Esophagus squamous epithelium (tissue), 5 donors: ENCODE results near the gene MARCHF10. TPM values are rescaled to one million over a fixed set of nuclear protein-coding genes. Genes with fewer than 3 reads are reported as not detected.

Experiments used
- DNase-seq: peaks from one replicate; lab custom pipeline; 2025; lab: John Stamatoyannopoulos, UW
- H3K27ac ChIP-seq, 4 donors: fragments of 200-600 bp; sonication (generic); one replicate each; pipeline ENCODE4 v1.5.1; 2016 to 2019; ENCODE audit warnings: mild to moderate bottlenecking in 1 of 4
- H3K27me3 ChIP-seq, 4 donors: fragments of 200-600 bp; sonication (generic); 1 replicate in 3 of 4; 2 replicates in 1 of 4; pipeline versions ENCODE4 v1.5.1 to v1.6.0; 2017 to 2021; ENCODE audit warnings: antibody characterized with exemption in 1 of 4
- H3K36me3 ChIP-seq, 3 donors: fragments of 200-600 bp; sonication (generic); one replicate each; pipeline ENCODE4 v1.5.1; 2016 to 2019
- H3K4me1 ChIP-seq, 3 donors: fragments of 200-600 bp; sonication (generic); one replicate each; pipeline ENCODE4 v1.5.1; 2017 to 2019
- H3K4me3 ChIP-seq, 4 donors: fragments of 200-600 bp; sonication (generic); 1 replicate in 3 of 4; 2 replicates in 1 of 4; pipeline ENCODE4 v1.5.1; 2016 to 2019; ENCODE audit warnings: mild to moderate bottlenecking in 2 of 4, moderate library complexity in 1 of 4
- H3K9me3 ChIP-seq, 3 donors: fragments of 200-600 bp; sonication (generic); one replicate each; pipeline ENCODE4 v1.5.1; 2016 to 2019
- POLR2A ChIP-seq, 4 donors: fragments of 450-650 bp; IDR thresholded peaks; one replicate each; pipeline ENCODE4 v1.6.1; 2017; ENCODE audit warnings: antibody characterized with exemption in 4 of 4, mild to moderate bottlenecking in 4 of 4, moderate library complexity in 3 of 4
- WGBS, 2 donors: methylation state at CpG; one replicate each; pipeline ENCODE4 v1.1.5; 2018; 5-methylcytosine and 5-hydroxymethylcytosine counted together
- intact Hi-C: fragments of 100-400 bp; cut with DNase I; formaldehyde crosslinking; loops from one replicate; pipeline ENCODE4 v1.15.0; 2022
- total RNA-seq, 4 donors: library from RNA; depleted of rRNA; stranded (reverse); fragments of >200 nt; gene quantifications; one replicate each; pipeline ENCODE4 v1.1.0, GENCODE V29; 2016
- TF ChIP-seq, protein P1 (sequence below), 6 experiments: fragments of 450-650 bp in 4 of 6; fragments of 200-600 bp in 2 of 6; sonication (generic) in 2 of 6; IDR thresholded peaks; one replicate each; pipeline ENCODE4 v1.5.1; 2016 to 2019; ENCODE audit warnings: antibody characterized with exemption in 6 of 6, mild to moderate bottlenecking in 4 of 6, moderate library complexity in 4 of 6
- donor health status: DM: yes; HTN: yes; CAD: no.

Gene MARCHF10
- total RNA-seq, 4 donors from 2014 or later = not detected

GRCh38 chr17:62738281-62738680 is 69.8 kb downstream of the MARCHF10 start:
- Histone ChIP-seq H3K4me1 (no peaks in the 10 kb centered on the region), H3K27me3 (no peaks in the 10 kb centered on the region), H3K36me3 (no peaks in the 10 kb centered on the region), H3K9me3 (no peaks in the 10 kb centered on the region), H3K27ac (no peak overlapping the region), H3K4me3 (no peak overlapping the region)
- TF ChIP-seq, protein P1, sequence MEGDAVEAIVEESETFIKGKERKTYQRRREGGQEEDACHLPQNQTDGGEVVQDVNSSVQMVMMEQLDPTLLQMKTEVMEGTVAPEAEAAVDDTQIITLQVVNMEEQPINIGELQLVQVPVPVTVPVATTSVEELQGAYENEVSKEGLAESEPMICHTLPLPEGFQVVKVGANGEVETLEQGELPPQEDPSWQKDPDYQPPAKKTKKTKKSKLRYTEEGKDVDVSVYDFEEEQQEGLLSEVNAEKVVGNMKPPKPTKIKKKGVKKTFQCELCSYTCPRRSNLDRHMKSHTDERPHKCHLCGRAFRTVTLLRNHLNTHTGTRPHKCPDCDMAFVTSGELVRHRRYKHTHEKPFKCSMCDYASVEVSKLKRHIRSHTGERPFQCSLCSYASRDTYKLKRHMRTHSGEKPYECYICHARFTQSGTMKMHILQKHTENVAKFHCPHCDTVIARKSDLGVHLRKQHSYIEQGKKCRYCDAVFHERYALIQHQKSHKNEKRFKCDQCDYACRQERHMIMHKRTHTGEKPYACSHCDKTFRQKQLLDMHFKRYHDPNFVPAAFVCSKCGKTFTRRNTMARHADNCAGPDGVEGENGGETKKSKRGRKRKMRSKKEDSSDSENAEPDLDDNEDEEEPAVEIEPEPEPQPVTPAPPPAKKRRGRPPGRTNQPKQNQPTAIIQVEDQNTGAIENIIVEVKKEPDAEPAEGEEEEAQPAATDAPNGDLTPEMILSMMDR (IDR thresholded peaks at IDR 0.05) = no peak
- no peak for TF ChIP-seq POLR2A (IDR thresholded peaks at IDR 0.05)
- intact Hi-C loops = no loop called here
- no peak for DNase-seq
- WGBS, 2 donors = 90 to 93% methylated on average over 4 to 9 of the region's 9 CpGs

GRCh38 chr17:62737513-62737912 is 70.6 kb downstream of the MARCHF10 start:
- peaks cover 0 to 2% (median 0%) of the 10 kb centered on the region in 3 donors for H3K4me1 ChIP-seq
- WGBS, 2 donors = 43 to 50% methylated on average over 8 of the region's 8 CpGs

GRCh38 chr17:62735044-62735651 is 73.0 kb downstream of the MARCHF10 start:
- no peak for TF ChIP-seq POLR2A (IDR thresholded peaks at IDR 0.05)
- TF ChIP-seq, protein P1 (IDR thresholded peaks at IDR 0.05) = no peak
- H3K9me3 ChIP-seq = no peaks in the 10 kb centered on the region
- 69 to 74% methylated on average over 7 of the region's 7 CpGs for WGBS, 2 donors
- no peaks in the 10 kb centered on the region for H3K36me3 ChIP-seq
- intact Hi-C loops = no loop called here
- no peak overlapping the region for H3K4me3 ChIP-seq
- no peak overlapping the region for H3K27ac ChIP-seq
- no peaks in the 10 kb centered on the region for H3K27me3 ChIP-seq
- H3K4me1 ChIP-seq = peaks cover 0 to 15% (median 0%) of the 10 kb centered on the region in 3 donors
- DNase-seq = no peak

More at GRCh38 chr17:62737513-62737912, 70.6 kb downstream of the MARCHF10 start:
- Histone ChIP-seq H3K36me3 (no peaks in the 10 kb centered on the region), H3K9me3 (no peaks in the 10 kb centered on the region), H3K27ac (no peak overlapping the region), H3K27me3 (no peaks in the 10 kb centered on the region), H3K4me3 (no peak overlapping the region)
- no peak for DNase-seq
- TF ChIP-seq POLR2A (IDR thresholded peaks at IDR 0.05) = no peak
- TF ChIP-seq, protein P1 (IDR thresholded peaks at IDR 0.05) = no peak
- intact Hi-C loops = no loop called here

DNA sequence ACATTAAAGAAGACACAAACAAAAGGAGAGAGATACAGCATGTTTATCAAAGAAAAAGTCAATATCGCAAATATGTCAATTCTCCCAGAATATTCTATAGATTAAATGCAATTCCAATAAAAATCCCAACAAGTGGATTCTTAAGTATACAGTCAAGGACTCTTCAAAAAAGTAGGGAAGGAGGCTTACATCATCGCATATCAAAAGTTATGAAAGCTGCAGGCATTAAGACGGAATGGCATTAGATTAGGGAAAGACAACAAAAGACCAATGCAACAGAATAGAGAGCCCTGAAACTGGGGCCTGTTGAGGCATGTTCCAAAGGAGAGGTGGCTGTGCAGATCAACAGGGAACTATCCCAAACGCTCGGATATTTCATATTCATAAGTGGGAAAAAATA is 76.0 kb downstream of the MARCHF10 start:
- no peak for DNase-seq
- peaks cover 0 to 15% (median 0%) of the 10 kb centered on the region in 3 donors for H3K4me1 ChIP-seq
- no peaks in the 10 kb centered on the region for H3K36me3 ChIP-seq
- H3K9me3 ChIP-seq = no peaks in the 10 kb centered on the region
- H3K27me3 ChIP-seq = peaks cover 0 to 10% (median 0%) of the 10 kb centered on the region in 4 donors
- H3K27ac ChIP-seq = no peak overlapping the region
- H3K4me3 ChIP-seq = no peak overlapping the region
- WGBS, 2 donors = 43 to 56% methylated on average over 5 of the region's 5 CpGs
- TF ChIP-seq, protein P1 (IDR thresholded peaks at IDR 0.05) = no peak
- TF ChIP-seq POLR2A (IDR thresholded peaks at IDR 0.05) = no peak
- intact Hi-C loops = no loop called here

- no peak for DNase-seq
- Histone ChIP-seq H3K27me3 (peaks cover 0 to 14% (median 0%) of the 10 kb centered on the region in 4 donors), H3K4me3 (no peak overlapping the region), H3K9me3 (no peaks in the 10 kb centered on the region), H3K27ac (no peak overlapping the region), H3K4me1 (peaks cover 0 to 37% (median 9%) of the 10 kb centered on the region in 3 donors), H3K36me3 (no peaks in the 10 kb centered on the region)
- intact Hi-C loops = no loop called here
- 60 to 73% methylated on average over 6 of the region's 6 CpGs for WGBS, 2 donors
- TF ChIP-seq, protein P1 (IDR thresholded peaks at IDR 0.05) = no peak
- no peak for TF ChIP-seq POLR2A (IDR thresholded peaks at IDR 0.05)
Measured at GRCh38 chr17:62727916-62728672, 80.0 kb downstream of the MARCHF10 start.
